K562 (cell line): ENCODE data around the gene UFL1. TPM values are rescaled to one million over a fixed set of nuclear protein-coding genes. Genes with fewer than 3 reads are reported as not detected.

Experiments used
- CBX5 ChIP-seq: IDR thresholded peaks from 2 replicates; pipeline ENCODE4 v1.6.1; 2014; ENCODE audit warnings: low read depth, borderline replicate concordance
- DACH1 ChIP-seq: fragments of 450-650 bp; IDR thresholded peaks from 2 replicates; pipeline ENCODE4 v1.6.1; 2018; ENCODE audit not compliant: partially characterized antibody
- DMBX1 ChIP-seq: fragments of 250-450 bp; sonication (Bioruptor Pico); IDR thresholded peaks from 2 replicates; pipeline ENCODE4 v1.8.0; 2022; ENCODE audit warnings: inconsistent platforms, mild to moderate bottlenecking, moderate library complexity, borderline replicate concordance
- KDM4B ChIP-seq, 2 experiments: fragments of 450-650 bp in 1 of 2; sonication (generic) in 1 of 2; IDR thresholded peaks; 2 replicates each; pipeline ENCODE4 v1.6.1; 2016 to 2017; ENCODE audit warnings: borderline replicate concordance in 2 of 2, antibody characterized with exemption in 1 of 2, low read depth in 1 of 2, mild to moderate bottlenecking in 1 of 2
- MEF2D ChIP-seq: conservative IDR thresholded peaks from 2 replicates; pipeline ENCODE4 v1.6.1; 2016; ENCODE audit warnings: low read depth, missing genetic modification characterization, missing compliant biosample characterization
- NR2C1 ChIP-seq, 2 experiments: fragments of 450-650 bp; IDR thresholded peaks; 2 replicates each; pipeline ENCODE4 v1.6.1; 2017; ENCODE audit warnings: mild to moderate bottlenecking in 2 of 2, antibody characterized with exemption in 1 of 2, inconsistent platforms in 1 of 2, missing compliant biosample characterization in 1 of 2, missing genetic modification characterization in 1 of 2
- OTX1 ChIP-seq: fragments of 450-650 bp; formaldehyde crosslinking; IDR thresholded peaks from 2 replicates; pipeline ENCODE4 v1.4.0; 2022; ENCODE audit warnings: mild to moderate bottlenecking
- RBBP5 ChIP-seq: fragments of 200-600 bp; sonication (generic); IDR thresholded peaks from 2 replicates; pipeline ENCODE4 v1.6.1; 2012; ENCODE audit warnings: borderline replicate concordance, mild to moderate bottlenecking, low read length, control low read depth, inconsistent platforms; ENCODE audit not compliant: insufficient read depth, poor library complexity, severe bottlenecking
- RBM25 ChIP-seq: fragments of 200-400 bp; formaldehyde crosslinking; IDR thresholded peaks from 2 replicates; pipeline ENCODE4 v1.6.1; 2018; ENCODE audit warnings: low read length, low read depth, moderate library complexity; ENCODE audit not compliant: severe bottlenecking
- RHOXF2B ChIP-seq: fragments of 250-450 bp; sonication (Bioruptor Pico); conservative IDR thresholded peaks from 2 replicates; pipeline ENCODE4 v1.5.1; 2021
- TAF7 ChIP-seq: fragments of 450-650 bp; IDR thresholded peaks from 2 replicates; pipeline ENCODE4 v1.6.1; 2016; ENCODE audit warnings: missing genetic modification characterization, missing compliant biosample characterization
- TSC22D4 ChIP-seq: fragments of 450-650 bp; IDR thresholded peaks from 2 replicates; pipeline ENCODE4 v1.6.1; 2016; ENCODE audit warnings: missing genetic modification characterization, missing biosample characterization, control low read depth
- ZNF232 ChIP-seq: sonication (generic); formaldehyde crosslinking; IDR thresholded peaks from 2 replicates; pipeline ENCODE4 v1.8.0; 2022; ENCODE audit warnings: mild to moderate bottlenecking, missing genetic modification reagents
- ZNF551 ChIP-seq: fragments of 250-450 bp; sonication (Bioruptor Pico); IDR thresholded peaks from 2 replicates; pipeline ENCODE4 v1.5.0; 2021; ENCODE audit warnings: mild to moderate bottlenecking, moderate library complexity
- polyA plus RNA-seq, 8 experiments: library from polyadenylated mRNA; depleted of rRNA in 4 of 8; stranded (reverse) in 5 of 8; unstranded in 3 of 8; fragments of >200 nt; fragmentation: Nextera tagmentation in 2 of 8; fragmentation: Illumina TruSeq in 1 of 8; extraction: Ambion mirVana in 2 of 8; extraction: Trizol in 1 of 8; gene quantifications; 2 replicates each; pipeline versions ENCODE4 v1.2.1 to v1.2.3, GENCODE V29; 2011 to 2014; ENCODE audit warnings: inconsistent platforms in 1 of 8, missing spikeins in 1 of 8
- total RNA-seq, 7 experiments: library from RNA; depleted of rRNA in 6 of 7; stranded (reverse); fragments of >200 nt in 6 of 7; fragmentation: Illumina TruSeq in 2 of 7; extraction: Trizol in 2 of 7; gene quantifications; 2 replicates each; pipeline versions ENCODE4 v1.2.1 to v1.2.3, GENCODE V29; 2011 to 2021; ENCODE audit warnings: low replicate concordance in 1 of 7
- TF ChIP-seq, protein P1 (sequence below), 3 experiments: fragments of 200-800 bp in 1 of 3; sonication (Bioruptor generic) in 1 of 3; sonication (generic) in 1 of 3; formaldehyde crosslinking in 1 of 3; IDR thresholded peaks; 2 replicates each; pipeline versions ENCODE4 v1.6.1 to v1.8.0; 2016 to 2022; ENCODE audit warnings: mild to moderate bottlenecking in 2 of 3, missing compliant biosample characterization in 2 of 3, missing genetic modification characterization in 2 of 3, missing genetic modification reagents in 1 of 3
- TF ChIP-seq, protein P2 (sequence below): sonication (generic); formaldehyde crosslinking; IDR thresholded peaks from 2 replicates; pipeline ENCODE4 v1.8.0; 2022; ENCODE audit warnings: mild to moderate bottlenecking, missing genetic modification reagents
- TF ChIP-seq, protein P3 (sequence below): sonication (generic); formaldehyde crosslinking; IDR thresholded peaks from 2 replicates; pipeline ENCODE4 v1.8.1; 2023; ENCODE audit warnings: mild to moderate bottlenecking, missing genetic modification reagents, moderate library complexity
- TF ChIP-seq, protein P4 (sequence below), 2 experiments: fragments of 250-450 bp in 1 of 2; fragments of 450-650 bp in 1 of 2; sonication (Bioruptor Pico) in 1 of 2; IDR thresholded peaks; 2 replicates each; pipeline versions ENCODE4 v1.6.1 to v1.8.0; 2016 to 2021; ENCODE audit warnings: mild to moderate bottlenecking in 2 of 2, moderate library complexity in 2 of 2, missing compliant biosample characterization in 1 of 2, missing genetic modification characterization in 1 of 2
- TF ChIP-seq, protein P5 (sequence below): sonication (generic); formaldehyde crosslinking; IDR thresholded peaks from 2 replicates; pipeline ENCODE4 v1.8.1; 2022; ENCODE audit warnings: missing genetic modification reagents

UFL1 gene
- total and polyA plus RNA-seq, 9 of the 15 experiments (the other 6 are each of a cell fraction or from before 2014, with no cell fraction given) = 10.9 to 23.1 (median 18.3) TPM

DNA sequence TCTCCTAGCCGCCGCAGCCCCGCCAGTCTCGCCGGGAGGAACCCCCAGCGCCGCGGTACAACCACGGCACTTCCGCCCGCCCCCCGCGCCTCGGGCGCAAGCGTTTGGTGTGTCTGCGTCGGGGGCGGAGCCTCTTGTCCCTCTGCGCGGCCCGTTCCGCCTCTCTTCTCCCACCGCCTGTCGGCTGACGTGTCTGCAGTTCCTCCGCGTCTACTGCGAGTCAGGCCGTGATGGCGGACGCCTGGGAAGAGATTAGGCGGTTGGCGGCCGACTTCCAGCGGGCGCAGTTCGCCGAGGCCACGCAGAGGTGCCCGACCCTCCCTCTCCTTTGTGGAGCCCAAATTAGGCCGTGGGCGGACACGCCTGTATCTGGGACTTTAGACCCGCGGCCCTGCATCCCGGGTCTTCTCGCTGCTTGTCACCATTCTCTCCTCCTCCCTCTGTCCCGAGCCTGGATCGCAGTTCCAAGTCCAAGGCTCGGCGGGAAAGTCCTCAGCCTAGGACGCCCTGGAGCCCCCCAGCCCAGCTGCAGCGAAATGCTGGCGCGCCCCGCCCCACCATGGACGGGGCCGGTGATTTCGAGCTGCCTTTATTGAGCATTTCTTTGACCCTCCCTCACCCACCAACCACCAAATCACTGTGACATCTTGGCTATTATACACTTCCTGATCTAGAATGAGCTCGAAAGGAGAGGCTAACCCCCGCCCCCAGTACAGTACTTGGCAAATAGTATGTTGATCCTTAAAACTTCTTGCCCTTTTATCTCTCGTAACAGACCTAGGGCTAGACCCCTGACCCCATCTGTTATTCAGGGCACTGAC lies at the start of gene UFL1 (continued):
- TF ChIP-seq, protein P1, sequence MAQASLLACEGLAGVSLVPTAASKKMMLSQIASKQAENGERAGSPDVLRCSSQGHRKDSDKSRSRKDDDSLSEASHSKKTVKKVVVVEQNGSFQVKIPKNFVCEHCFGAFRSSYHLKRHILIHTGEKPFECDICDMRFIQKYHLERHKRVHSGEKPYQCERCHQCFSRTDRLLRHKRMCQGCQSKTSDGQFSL (CRISPR knock-in tag; IDR thresholded peaks at IDR 0.05) = peak; percentile 62; the same call in 1 of the 2 replicates
- TF ChIP-seq, protein P1 (tag; IDR thresholded peaks at IDR 0.05) = no peak
- TF ChIP-seq OTX1 (CRISPR knock-in tag) (no peak), MEF2D (tag) (peak; percentile 53), NR2C1 (IDR thresholded peaks at IDR 0.05) (peak; percentile 62; the same call in 1 of the 2 replicates), NR2C1 (tag; IDR thresholded peaks at IDR 0.05) (no peak), RBM25 (no peak), KDM4B (IDR thresholded peaks at IDR 0.05; ENCODE audit: borderline replicate concordance in 2 of 2, low read depth in 1 of 2) (0 out of 4 replicates have a peak, but pooled peaks of 1 of the 2 experiments have one; percentile 71), CBX5 (no peak), DACH1 (no peak), ZNF551 (no peak), RBBP5 (peak; percentile 76), RHOXF2B (CRISPR knock-in tag) (no peak), TSC22D4 (tag) (no peak), DMBX1 (CRISPR knock-in tag) (no peak), ZNF232 (CRISPR knock-in tag) (no peak), TAF7 (tag) (peak; percentile 81)
- TF ChIP-seq, protein P2, sequence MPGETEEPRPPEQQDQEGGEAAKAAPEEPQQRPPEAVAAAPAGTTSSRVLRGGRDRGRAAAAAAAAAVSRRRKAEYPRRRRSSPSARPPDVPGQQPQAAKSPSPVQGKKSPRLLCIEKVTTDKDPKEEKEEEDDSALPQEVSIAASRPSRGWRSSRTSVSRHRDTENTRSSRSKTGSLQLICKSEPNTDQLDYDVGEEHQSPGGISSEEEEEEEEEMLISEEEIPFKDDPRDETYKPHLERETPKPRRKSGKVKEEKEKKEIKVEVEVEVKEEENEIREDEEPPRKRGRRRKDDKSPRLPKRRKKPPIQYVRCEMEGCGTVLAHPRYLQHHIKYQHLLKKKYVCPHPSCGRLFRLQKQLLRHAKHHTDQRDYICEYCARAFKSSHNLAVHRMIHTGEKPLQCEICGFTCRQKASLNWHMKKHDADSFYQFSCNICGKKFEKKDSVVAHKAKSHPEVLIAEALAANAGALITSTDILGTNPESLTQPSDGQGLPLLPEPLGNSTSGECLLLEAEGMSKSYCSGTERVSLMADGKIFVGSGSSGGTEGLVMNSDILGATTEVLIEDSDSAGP (CRISPR knock-in tag) = no peak
- TF ChIP-seq, protein P3, sequence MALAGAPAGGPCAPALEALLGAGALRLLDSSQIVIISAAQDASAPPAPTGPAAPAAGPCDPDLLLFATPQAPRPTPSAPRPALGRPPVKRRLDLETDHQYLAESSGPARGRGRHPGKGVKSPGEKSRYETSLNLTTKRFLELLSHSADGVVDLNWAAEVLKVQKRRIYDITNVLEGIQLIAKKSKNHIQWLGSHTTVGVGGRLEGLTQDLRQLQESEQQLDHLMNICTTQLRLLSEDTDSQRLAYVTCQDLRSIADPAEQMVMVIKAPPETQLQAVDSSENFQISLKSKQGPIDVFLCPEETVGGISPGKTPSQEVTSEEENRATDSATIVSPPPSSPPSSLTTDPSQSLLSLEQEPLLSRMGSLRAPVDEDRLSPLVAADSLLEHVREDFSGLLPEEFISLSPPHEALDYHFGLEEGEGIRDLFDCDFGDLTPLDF (CRISPR knock-in tag) = peak; percentile 63; the same call in 1 of the 2 replicates
- TF ChIP-seq, protein P4, sequence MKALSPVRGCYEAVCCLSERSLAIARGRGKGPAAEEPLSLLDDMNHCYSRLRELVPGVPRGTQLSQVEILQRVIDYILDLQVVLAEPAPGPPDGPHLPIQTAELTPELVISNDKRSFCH (CRISPR knock-in tag; IDR thresholded peaks at IDR 0.05) = no peak
- TF ChIP-seq, protein P4 (tag; IDR thresholded peaks at IDR 0.05) = peak; percentile 51; the same call in 1 of the 2 replicates
- TF ChIP-seq, protein P5, sequence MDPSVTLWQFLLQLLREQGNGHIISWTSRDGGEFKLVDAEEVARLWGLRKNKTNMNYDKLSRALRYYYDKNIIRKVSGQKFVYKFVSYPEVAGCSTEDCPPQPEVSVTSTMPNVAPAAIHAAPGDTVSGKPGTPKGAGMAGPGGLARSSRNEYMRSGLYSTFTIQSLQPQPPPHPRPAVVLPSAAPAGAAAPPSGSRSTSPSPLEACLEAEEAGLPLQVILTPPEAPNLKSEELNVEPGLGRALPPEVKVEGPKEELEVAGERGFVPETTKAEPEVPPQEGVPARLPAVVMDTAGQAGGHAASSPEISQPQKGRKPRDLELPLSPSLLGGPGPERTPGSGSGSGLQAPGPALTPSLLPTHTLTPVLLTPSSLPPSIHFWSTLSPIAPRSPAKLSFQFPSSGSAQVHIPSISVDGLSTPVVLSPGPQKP (CRISPR knock-in tag) = 0 out of 2 replicates have a peak, but pooled peaks have one; percentile 30
